Epithelial cell of esophagus (primary cell): ENCODE measurements around the gene UNC50.

Experiments used
- DNase-seq: peaks from one replicate; pipeline ENCODE4 v3.0.0; 2010; ENCODE audit warnings: low read depth
- H3K4me3 ChIP-seq: 2 replicates; pipeline ENCODE4 v1.5.1; 2011; ENCODE audit warnings: mild to moderate bottlenecking, low read length, control low read depth
- TF ChIP-seq, protein P1 (sequence below): IDR thresholded peaks from 2 replicates; pipeline ENCODE4 v1.5.1; 2011; ENCODE audit warnings: low read depth, mild to moderate bottlenecking, low read length, control low read depth, inconsistent platforms; ENCODE audit not compliant: insufficient read depth; ENCODE audit errors: missing control alignments

Gene UNC50

GRCh38 chr2:98583276-98583675 is 25.1 kb upstream of the UNC50 start:
- DNase-seq = no peak
- TF ChIP-seq, protein P1, sequence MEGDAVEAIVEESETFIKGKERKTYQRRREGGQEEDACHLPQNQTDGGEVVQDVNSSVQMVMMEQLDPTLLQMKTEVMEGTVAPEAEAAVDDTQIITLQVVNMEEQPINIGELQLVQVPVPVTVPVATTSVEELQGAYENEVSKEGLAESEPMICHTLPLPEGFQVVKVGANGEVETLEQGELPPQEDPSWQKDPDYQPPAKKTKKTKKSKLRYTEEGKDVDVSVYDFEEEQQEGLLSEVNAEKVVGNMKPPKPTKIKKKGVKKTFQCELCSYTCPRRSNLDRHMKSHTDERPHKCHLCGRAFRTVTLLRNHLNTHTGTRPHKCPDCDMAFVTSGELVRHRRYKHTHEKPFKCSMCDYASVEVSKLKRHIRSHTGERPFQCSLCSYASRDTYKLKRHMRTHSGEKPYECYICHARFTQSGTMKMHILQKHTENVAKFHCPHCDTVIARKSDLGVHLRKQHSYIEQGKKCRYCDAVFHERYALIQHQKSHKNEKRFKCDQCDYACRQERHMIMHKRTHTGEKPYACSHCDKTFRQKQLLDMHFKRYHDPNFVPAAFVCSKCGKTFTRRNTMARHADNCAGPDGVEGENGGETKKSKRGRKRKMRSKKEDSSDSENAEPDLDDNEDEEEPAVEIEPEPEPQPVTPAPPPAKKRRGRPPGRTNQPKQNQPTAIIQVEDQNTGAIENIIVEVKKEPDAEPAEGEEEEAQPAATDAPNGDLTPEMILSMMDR = no peak
- H3K4me3 ChIP-seq = no peak overlapping the region

DNA sequence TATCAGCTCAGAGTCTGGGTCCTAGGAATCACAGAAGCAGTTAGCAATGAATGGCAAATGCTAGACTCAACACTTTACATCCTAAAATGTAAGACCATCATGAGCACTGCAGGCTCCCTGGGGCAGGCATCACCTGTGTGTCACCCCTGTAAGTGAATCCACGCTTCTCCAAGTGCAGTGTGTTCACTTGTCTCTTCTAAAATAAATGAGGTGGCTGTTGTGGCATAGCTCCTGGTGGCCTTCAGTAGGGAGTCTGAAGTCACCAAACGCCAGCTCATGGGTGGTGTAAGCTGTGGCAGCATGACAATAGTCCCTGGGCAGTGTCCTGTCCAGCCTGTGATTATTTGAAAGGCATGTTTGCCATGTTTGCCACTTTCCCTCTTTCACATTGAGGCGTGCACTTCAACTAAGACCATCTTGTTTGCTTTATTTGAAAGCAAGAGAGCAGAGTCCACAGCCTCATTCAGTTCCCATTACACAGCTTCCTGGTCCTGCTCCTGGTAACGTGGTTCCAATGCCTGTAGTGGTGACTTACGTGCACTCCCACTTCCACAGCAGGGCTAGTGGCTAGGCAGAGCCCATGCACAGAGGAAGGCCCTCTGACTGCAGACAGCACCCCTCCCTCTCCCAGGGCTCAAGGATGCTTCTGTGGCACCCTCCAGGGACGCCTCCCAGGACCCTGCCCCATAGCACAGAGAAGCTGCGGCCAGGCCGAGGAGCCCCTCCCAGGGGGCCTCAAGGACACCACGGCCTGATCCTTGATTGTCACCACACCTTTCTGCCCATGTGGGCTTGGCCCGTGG is 24.4 kb upstream of the UNC50 start:
- TF ChIP-seq, protein P1 = no peak
- no peak for DNase-seq
- no peak overlapping the region for H3K4me3 ChIP-seq

DNA sequence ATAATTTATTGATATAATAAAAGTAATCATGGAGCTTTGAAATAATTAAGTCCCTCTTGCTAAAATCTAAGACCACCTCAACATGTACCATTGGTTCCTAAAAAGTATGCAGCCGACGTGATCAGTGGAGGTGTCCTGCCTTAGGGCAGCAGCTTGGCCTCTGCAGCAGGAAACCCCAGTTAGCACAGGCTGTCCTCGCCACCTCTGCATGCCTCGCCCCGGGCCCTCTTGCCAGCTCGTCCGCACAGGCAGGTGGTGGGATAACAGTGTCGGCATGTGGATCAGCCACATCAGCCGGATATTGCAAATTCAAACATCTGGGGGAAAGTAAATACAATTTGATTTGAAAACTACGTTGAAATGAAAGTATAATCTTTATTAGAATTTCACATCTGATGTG is 23.0 kb upstream of the UNC50 start:
- TF ChIP-seq, protein P1 = no peak

GRCh38 chr2:98586551-98587140 is 21.7 kb upstream of the UNC50 start:
- TF ChIP-seq, protein P1 = no peak
- H3K4me3 ChIP-seq = no peak overlapping the region
- no peak for DNase-seq

More for the DNA sequence above, 23.0 kb upstream of the UNC50 start:
- no peak overlapping the region for H3K4me3 ChIP-seq
- no peak for DNase-seq

GRCh38 chr2:98588880-98589431 is 19.4 kb upstream of the UNC50 start:
- TF ChIP-seq, protein P1 = no peak
- DNase-seq = no peak
- no peak overlapping the region for H3K4me3 ChIP-seq

DNA sequence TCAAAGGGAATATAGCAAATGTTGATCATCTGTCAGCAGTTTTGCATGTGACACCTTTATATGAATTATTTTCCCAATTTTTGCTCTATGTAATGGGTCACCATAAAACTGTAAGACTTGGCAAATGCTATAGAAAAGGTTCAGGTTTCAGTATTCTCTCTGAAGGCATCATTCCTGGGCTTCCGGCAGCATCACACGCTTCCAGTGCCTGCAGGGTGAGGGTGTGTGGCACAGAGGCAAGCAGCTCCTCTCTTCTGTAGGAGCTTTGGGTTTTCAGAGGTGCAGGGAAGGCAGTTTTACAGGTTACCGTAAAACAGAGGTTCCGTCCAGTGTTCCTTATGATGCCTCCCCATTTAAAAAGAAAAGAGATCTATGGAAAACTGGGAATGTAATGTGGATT is 18.9 kb upstream of the UNC50 start:
- DNase-seq = no peak
- H3K4me3 ChIP-seq = no peak overlapping the region
- TF ChIP-seq, protein P1 = no peak
